Fibroblast of mammary gland (primary cell): ENCODE measurements around the gene ATP2B3.

Experiments used
- DNase-seq: peaks from one replicate; pipeline ENCODE4 v3.0.0-alpha.2; 2010; ENCODE audit warnings: low read depth
- H3K4me3 ChIP-seq: 2 replicates; pipeline ENCODE4 v1.5.1; 2011; ENCODE audit warnings: low read depth, mild to moderate bottlenecking, low read length, moderate library complexity; ENCODE audit not compliant: control insufficient read depth
- CTCF ChIP-seq: conservative IDR thresholded peaks from 2 replicates; pipeline ENCODE4 v1.5.1; 2011; ENCODE audit warnings: low read depth, low read length, inconsistent platforms; ENCODE audit not compliant: control insufficient read depth, insufficient read depth

Gene ATP2B3

DNA sequence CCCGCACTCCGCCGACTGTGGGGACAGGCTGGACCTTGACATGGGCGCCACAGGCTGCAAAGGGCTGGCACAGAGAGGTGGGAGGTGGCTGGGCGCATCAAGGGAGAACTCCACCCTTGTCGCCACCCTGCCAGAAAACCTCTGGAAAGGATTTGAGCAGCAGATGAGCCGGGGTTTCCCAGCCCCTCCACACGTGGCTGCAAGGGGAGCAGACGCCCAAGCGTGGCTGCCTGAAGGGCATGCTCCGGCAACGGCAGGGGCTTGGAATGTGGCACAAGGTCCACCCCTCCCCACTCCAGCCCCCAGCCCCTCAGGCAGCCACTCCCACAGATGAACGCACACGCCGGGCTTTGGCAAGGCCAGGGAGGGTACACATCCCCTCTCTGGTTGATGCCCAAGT lies 18.1 kb upstream of the ATP2B3 start:
- no peak for DNase-seq
- no peak for TF ChIP-seq CTCF
- H3K4me3 ChIP-seq: no peak overlapping the region

- no peak for TF ChIP-seq CTCF
- H3K4me3 ChIP-seq: no peak overlapping the region
- no peak for DNase-seq
These were observed 17.6 kb upstream of the ATP2B3 start for GRCh38 chrX:153499876-153500275.

DNA sequence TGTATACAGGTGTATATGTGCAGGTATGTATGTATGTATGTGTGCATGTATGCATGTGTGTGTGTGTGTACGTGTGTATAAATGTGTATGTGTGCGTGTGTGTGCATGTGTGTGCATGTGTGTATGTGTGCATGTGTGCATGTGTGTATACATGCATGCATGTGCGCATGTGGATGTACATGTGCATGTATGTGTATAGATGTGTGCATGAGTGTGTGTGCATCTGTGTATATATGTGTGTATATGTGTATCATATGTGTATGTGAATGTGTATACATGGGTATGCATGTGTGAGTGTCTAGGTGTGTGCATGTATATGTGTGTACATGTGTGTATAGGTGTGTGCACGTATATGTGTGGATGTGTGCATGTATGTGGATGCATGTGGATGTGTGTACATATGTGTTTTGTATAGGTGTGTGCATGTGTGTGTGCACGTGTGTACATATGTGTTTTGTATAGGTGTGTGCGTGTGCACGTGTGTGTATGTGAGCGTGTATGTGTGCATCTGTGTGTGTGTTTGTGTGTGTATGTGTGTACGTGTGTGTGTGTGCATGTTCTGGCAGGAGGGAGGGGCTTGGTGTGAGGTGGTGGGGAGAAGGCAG lies 16.7 kb upstream of the ATP2B3 start:
- no peak overlapping the region for H3K4me3 ChIP-seq
- no peak for TF ChIP-seq CTCF
- no peak for DNase-seq

DNA sequence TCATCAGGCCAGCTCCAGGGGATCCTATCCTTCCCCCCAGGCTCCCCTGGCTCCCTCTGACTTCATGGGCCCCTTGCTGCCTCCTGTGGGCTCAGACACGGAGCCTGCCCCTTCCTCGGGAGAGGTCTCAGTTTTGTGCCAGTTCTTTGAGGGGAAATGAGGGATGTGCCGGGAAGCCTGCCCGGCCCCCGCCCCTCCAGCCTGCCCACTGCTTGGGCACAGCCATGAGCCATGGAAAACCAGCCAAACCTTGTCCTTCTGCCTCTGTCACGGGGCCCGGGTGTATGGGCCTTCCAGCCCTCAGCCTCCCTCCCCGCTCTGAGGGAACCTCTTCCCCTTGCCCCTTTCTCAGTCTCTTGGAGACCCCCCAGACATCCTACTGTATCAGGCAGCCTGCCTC lies 15.9 kb upstream of the ATP2B3 start:
- DNase-seq: no peak
- H3K4me3 ChIP-seq: no peak overlapping the region
- no peak for TF ChIP-seq CTCF

DNA sequence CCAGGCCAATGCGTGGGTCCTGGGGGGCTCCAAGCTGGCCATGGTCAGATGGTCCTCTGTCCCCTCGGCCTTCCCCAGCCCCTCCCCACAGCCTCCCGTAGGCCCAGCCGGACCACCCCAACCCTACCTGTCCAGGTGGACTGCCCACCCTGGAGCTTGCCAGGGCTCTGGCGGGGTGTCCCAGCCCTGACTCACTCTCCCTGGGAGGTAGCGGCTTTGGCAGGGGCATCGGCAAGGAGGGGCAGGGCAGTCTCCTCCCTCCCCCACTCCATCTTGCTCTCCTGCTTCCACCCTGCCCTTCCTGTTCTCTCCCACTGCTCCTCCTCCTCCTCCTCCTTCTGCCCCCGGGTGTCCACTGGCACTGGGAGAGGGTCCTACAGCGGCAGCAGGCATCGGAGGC lies 15.3 kb upstream of the ATP2B3 start:
- no peak for TF ChIP-seq CTCF
- no peak for DNase-seq
- no peak overlapping the region for H3K4me3 ChIP-seq

- no peak for DNase-seq
- H3K4me3 ChIP-seq: no peak overlapping the region
- TF ChIP-seq CTCF: no peak
These were observed 14.6 kb upstream of the ATP2B3 start for GRCh38 chrX:153502796-153503195.

DNA sequence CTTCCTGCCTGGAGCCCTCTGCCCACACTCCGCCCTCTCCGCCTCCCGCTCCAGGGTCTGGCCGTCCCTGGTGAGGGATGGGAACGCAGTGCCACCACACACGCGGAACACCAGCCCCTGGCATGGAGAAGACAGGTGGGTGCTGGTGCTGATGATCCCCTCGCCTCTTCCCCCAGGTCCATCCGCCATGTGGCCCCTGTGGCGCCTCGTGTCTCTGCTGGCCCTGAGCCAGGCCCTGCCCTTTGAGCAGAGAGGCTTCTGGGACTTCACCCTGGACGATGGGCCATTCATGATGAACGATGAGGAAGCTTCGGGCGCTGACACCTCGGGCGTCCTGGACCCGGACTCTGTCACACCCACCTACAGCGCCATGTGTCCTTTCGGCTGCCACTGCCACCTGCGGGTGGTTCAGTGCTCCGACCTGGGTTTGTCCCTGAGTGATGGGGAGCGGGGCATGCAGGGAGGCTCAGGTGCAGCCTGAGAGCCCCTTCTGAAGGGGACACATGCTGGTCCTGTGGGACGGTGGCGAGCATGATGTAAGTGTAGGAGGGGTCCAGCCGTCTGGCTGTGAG lies 12.9 kb upstream of the ATP2B3 start:
- H3K4me3 ChIP-seq: no peak overlapping the region
- no peak for DNase-seq
- TF ChIP-seq CTCF: no peak
